A549 (cell line): Measurements from ENCODE around the gene CHST13. TPM values are rescaled to one million over a fixed set of nuclear protein-coding genes. Genes with fewer than 3 reads are reported as not detected.

Experiments
- ATAC-seq, 2 experiments: fragments of 200-7000 bp in 1 of 2; fragments of >200 bp in 1 of 2; cut with Nextera tagmentation in 1 of 2; cut with Tn5 transposase in 1 of 2; 3 replicates each; pipeline versions ENCODE4 v1.8.0 to v1.9.1; 2018 to 2020; ENCODE audit warnings: mild to moderate bottlenecking in 1 of 2, moderate library complexity in 1 of 2
- CTCF ChIA-PET: fragments of 300-600 bp; sonication (Branson Sonifier 250); formaldehyde crosslinking; extraction: SDS; loops from one replicate; lab custom pipeline; 2021; ENCODE audit warnings: antibody characterized with exemption, inconsistent platforms; lab: Yijun Ruan, JAX
- POLR2A ChIA-PET: fragments of 350-600 bp; formaldehyde crosslinking; extraction: SDS; loops from one replicate; lab custom pipeline; 2021; ENCODE audit warnings: antibody characterized with exemption, inconsistent platforms; lab: Yijun Ruan, JAX
- DNase-seq, 2 experiments: peaks; one replicate each; pipeline versions ENCODE4 v3.0.0 to v3.0.0-alpha.2; 2011 to 2016; ENCODE audit warnings: low read depth in 1 of 2, low spot score in 1 of 2
- FAIRE-seq: peaks from 2 replicates; lab custom pipeline; 2011; peaks lifted over from hg19 to GRCh38; lab: Jason Lieb, UNC
- H3K27ac ChIP-seq, 2 experiments: fragments of >200 bp; sonication (Bioruptor Twin); formaldehyde crosslinking; 3 replicates each; pipeline ENCODE4 v1.5.1; 2016 to 2017
- H3K4me1 ChIP-seq: fragments of >200 bp; sonication (Bioruptor Twin); formaldehyde crosslinking; 3 replicates; pipeline ENCODE4 v1.6.1; 2016
- H3K4me2 ChIP-seq: fragments of >200 bp; sonication (Bioruptor Twin); formaldehyde crosslinking; 3 replicates; pipeline ENCODE4 v1.6.1; 2016
- H3K4me3 ChIP-seq: fragments of >200 bp; sonication (Bioruptor Twin); formaldehyde crosslinking; 3 replicates; pipeline ENCODE4 v1.5.1; 2016
- H3K9me3 ChIP-seq: fragments of >200 bp; sonication (Bioruptor Twin); formaldehyde crosslinking; 3 replicates; pipeline ENCODE4 v1.6.1; 2016
- BHLHE40 ChIP-seq: IDR thresholded peaks from 2 replicates; pipeline ENCODE4 v1.6.1; 2012; ENCODE audit warnings: low read depth, low read length, inconsistent platforms
- CBX2 ChIP-seq: fragments of 200-600 bp; sonication (generic); IDR thresholded peaks from 2 replicates; pipeline ENCODE4 v1.6.1; 2016; ENCODE audit warnings: low read depth, mild to moderate bottlenecking, borderline replicate concordance
- CEBPB ChIP-seq, 2 experiments: fragments of >200 bp in 1 of 2; sonication (Bioruptor Twin) in 1 of 2; formaldehyde crosslinking in 1 of 2; IDR thresholded peaks; 2 replicates each; pipeline ENCODE4 v1.6.1; 2012 to 2016
- EHMT2 ChIP-seq: fragments of 200-600 bp; sonication (generic); IDR thresholded peaks from 2 replicates; pipeline ENCODE4 v1.6.1; 2016; ENCODE audit warnings: antibody characterized with exemption, low read depth, mild to moderate bottlenecking, moderate library complexity
- FOSB ChIP-seq: fragments of 250-450 bp; sonication (Bioruptor Pico); IDR thresholded peaks from 2 replicates; pipeline ENCODE4 v1.5.0; 2020; ENCODE audit warnings: mild to moderate bottlenecking, moderate library complexity
- HDAC2 ChIP-seq: fragments of 200-600 bp; sonication (generic); IDR thresholded peaks from 2 replicates; pipeline ENCODE4 v1.6.1; 2016
- HEYL ChIP-seq: fragments of 250-450 bp; sonication (Bioruptor Pico); IDR thresholded peaks from 2 replicates; pipeline ENCODE4 v1.8.0; 2021; ENCODE audit warnings: mild to moderate bottlenecking, moderate library complexity
- HOXB13 ChIP-seq: fragments of 250-450 bp; sonication (Bioruptor Pico); IDR thresholded peaks from 2 replicates; pipeline ENCODE4 v1.5.0; 2020; ENCODE audit warnings: low read depth, mild to moderate bottlenecking, moderate library complexity
- HOXB5 ChIP-seq: fragments of 250-450 bp; sonication (Bioruptor Pico); IDR thresholded peaks from 2 replicates; pipeline ENCODE4 v1.5.0; 2020; ENCODE audit warnings: mild to moderate bottlenecking, moderate library complexity
- MAZ ChIP-seq: fragments of 150-350 bp; IDR thresholded peaks from 2 replicates; pipeline ENCODE4 v1.6.1; 2014; ENCODE audit warnings: antibody characterized with exemption, low read depth, low read length, borderline replicate concordance
- MYC ChIP-seq: IDR thresholded peaks from 2 replicates; pipeline ENCODE4 v1.6.1; 2012; ENCODE audit warnings: mild to moderate bottlenecking, inconsistent platforms, low read length, improper control_type of control experiment, borderline replicate concordance
- NPAS2 ChIP-seq: fragments of 250-450 bp; sonication (Bioruptor Pico); IDR thresholded peaks from 2 replicates; pipeline ENCODE4 v1.8.0; 2022; ENCODE audit warnings: mild to moderate bottlenecking, moderate library complexity, borderline replicate concordance
- POLR2A ChIP-seq: IDR thresholded peaks from 2 replicates; pipeline ENCODE4 v1.6.1; 2012; ENCODE audit warnings: mild to moderate bottlenecking, low read length
- RNF2 ChIP-seq: fragments of 200-600 bp; sonication (generic); IDR thresholded peaks from 2 replicates; pipeline ENCODE4 v1.6.1; 2016; ENCODE audit warnings: low read depth, mild to moderate bottlenecking, antibody characterized with exemption, moderate library complexity, borderline replicate concordance
- SMC3 ChIP-seq: fragments of >200 bp; sonication (Bioruptor Twin); formaldehyde crosslinking; IDR thresholded peaks from 3 replicates; pipeline ENCODE4 v1.6.1; 2018; ENCODE audit warnings: inconsistent platforms
- SREBF2 ChIP-seq: fragments of 450-650 bp; IDR thresholded peaks from 2 replicates; pipeline ENCODE4 v1.6.1; 2014; ENCODE audit warnings: mild to moderate bottlenecking, moderate library complexity
- TFCP2L1 ChIP-seq: fragments of 250-450 bp; sonication (Bioruptor Pico); IDR thresholded peaks from 2 replicates; pipeline ENCODE4 v1.5.0; 2021; ENCODE audit warnings: mild to moderate bottlenecking
- TP53 ChIP-seq: fragments of 250-450 bp; sonication (Bioruptor Pico); IDR thresholded peaks from 2 replicates; pipeline ENCODE4 v1.5.0; 2021; ENCODE audit warnings: mild to moderate bottlenecking, moderate library complexity
- ZSCAN20 ChIP-seq: fragments of 250-450 bp; sonication (Bioruptor Pico); IDR thresholded peaks from 2 replicates; pipeline ENCODE4 v1.8.0; 2022; ENCODE audit warnings: mild to moderate bottlenecking, moderate library complexity
- WGBS: methylation state at CpG from one replicate; pipeline ENCODE4 v1.1.6; 2017; ENCODE audit errors: missing lambda C conversion rate; 5-methylcytosine and 5-hydroxymethylcytosine counted together
- polyA plus RNA-seq, 4 experiments: library from polyadenylated mRNA; depleted of rRNA in 3 of 4; stranded (reverse); fragments of >200 nt; fragmentation: RNase III in 1 of 4; extraction: RNeasy Plus Mini Kit Qiagen cat#74134 plus additional on column Dnase treatment in 1 of 4; gene quantifications; 2 replicates in 3 of 4; 3 replicates in 1 of 4; pipeline ENCODE4 v1.2.3, GENCODE V29; 2011 to 2017
- TF ChIP-seq, protein P1 (sequence below): fragments of 250-450 bp; sonication (Bioruptor Pico); IDR thresholded peaks from 2 replicates; pipeline ENCODE4 v1.5.0; 2021; ENCODE audit warnings: mild to moderate bottlenecking, moderate library complexity, borderline replicate concordance
- TF ChIP-seq, protein P2 (sequence below): IDR thresholded peaks from 2 replicates; pipeline ENCODE4 v1.6.1; 2012
- TF ChIP-seq, protein P3 (sequence below): fragments of 150-350 bp; IDR thresholded peaks from 2 replicates; pipeline ENCODE4 v1.6.1; 2014; ENCODE audit warnings: low read depth, mild to moderate bottlenecking, low read length
- TF ChIP-seq, protein P4 (sequence below): fragments of 250-450 bp; sonication (Bioruptor Pico); IDR thresholded peaks from 2 replicates; pipeline ENCODE4 v1.5.0; 2020; ENCODE audit warnings: low read depth, mild to moderate bottlenecking, moderate library complexity

The CHST13 gene
- polyA plus RNA-seq, 2 of the 4 experiments (the other 2 are of a cell fraction): 0.30 to 0.59 TPM

DNA sequence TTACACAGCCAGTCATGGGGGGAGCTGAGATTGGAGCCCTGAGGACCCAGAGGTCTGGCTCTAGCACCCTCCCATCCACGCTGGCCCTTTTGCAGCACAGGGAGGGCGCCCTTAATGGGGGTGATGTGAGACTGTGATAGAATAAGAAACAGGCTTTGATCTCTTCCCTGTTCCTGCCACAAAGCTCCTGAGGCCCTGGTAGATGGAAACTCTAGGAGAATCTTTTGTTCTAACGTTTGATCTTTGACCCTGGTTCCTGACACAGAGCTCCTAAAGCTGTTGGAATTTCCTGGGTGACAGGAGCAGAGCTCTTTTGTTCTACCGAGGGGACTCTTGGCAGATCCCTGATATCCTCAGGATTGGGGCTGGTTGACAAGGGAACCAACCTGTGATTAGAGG is 5.2 kb upstream of the CHST13 start:
- TF ChIP-seq NPAS2 (no peak), BHLHE40 (no peak), MAZ (no peak), TFCP2L1 (CRISPR knock-in tag) (no peak), CBX2 (no peak), MYC (no peak), TP53 (CRISPR knock-in tag) (no peak)
- TF ChIP-seq, protein P1, sequence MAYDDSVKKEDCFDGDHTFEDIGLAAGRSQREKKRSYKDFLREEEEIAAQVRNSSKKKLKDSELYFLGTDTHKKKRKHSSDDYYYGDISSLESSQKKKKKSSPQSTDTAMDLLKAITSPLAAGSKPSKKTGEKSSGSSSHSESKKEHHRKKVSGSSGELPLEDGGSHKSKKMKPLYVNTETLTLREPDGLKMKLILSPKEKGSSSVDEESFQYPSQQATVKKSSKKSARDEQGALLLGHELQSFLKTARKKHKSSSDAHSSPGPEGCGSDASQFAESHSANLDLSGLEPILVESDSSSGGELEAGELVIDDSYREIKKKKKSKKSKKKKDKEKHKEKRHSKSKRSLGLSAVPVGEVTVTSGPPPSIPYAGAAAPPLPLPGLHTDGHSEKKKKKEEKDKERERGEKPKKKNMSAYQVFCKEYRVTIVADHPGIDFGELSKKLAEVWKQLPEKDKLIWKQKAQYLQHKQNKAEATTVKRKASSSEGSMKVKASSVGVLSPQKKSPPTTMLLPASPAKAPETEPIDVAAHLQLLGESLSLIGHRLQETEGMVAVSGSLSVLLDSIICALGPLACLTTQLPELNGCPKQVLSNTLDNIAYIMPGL (CRISPR knock-in tag): no peak
- CTCF ChIA-PET: interaction anchor here (0.7 to 2.7 kb wide), 3 partner anchors 61 to 1029 kb away, joined by 3 to 8 read pairs (median 3); no protein-coding TSS in a partner anchor
- FAIRE-seq (no peak), DNase-seq (no peak), ATAC-seq (no peak)
- POLR2A ChIA-PET: no interaction called here
- Histone ChIP-seq H3K4me2 (no peak overlapping the region), H3K4me3 (no peak overlapping the region), H3K9me3 (no peaks in the 10 kb centered on the region), H3K4me1 (0 out of 3 replicates have a peak, but pooled peaks cover 3% of the 10 kb centered on the region), H3K27ac (no peak overlapping the region)
- 25% methylated on average over 4 of the region's 4 CpGs for WGBS

DNA sequence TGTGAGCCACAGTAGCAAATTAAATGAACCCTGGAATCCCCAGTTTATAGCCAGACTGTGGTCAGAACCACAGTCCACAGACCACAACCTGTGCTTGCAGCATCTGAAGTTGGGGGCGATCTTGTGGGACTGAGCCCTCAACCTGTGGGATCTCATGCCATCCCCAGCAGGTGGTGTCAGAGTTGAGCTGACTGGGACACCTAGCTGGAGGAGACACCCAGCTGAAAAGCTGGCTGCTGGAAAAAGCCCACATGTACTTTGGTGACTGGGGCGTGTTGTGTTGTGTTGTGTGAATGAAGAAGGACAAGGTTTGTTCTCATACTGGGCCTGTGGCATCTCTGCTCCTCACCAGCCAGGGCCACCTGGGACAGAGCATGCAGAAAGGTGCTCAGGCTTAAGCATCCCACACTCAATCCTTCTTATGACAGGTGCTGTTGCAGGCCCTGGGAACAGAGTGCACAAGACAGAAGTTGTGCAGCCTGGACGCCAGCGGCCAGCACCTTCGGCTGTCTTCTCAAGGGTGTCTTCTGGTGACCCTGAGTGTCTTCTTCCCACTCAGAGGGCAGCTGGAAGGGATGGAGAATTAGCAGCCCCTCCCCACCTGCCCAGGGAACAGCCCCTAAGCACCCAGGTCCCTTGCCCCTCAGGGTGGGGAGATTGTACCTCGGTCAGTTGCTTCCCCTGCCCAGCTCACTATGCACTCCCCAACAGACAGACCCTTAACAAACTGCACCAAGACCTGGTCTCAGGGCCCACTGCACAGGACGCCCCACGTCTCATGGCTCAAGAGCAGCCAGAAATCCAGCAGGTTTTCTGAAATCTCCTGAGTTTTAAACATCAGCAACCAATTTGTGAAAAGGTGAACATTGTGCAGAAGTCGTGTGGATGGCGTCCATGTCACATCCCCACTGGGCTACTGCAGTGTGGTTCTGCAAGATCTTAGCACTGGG is 4.2 kb upstream of the CHST13 start:
- ChIA-PET CTCF (interaction anchor here (0.9 to 2.7 kb wide), 3 partner anchors 14 to 1028 kb away, joined by 3 to 8 read pairs (median 3); no protein-coding TSS in a partner anchor), POLR2A (no interaction called here)
- no peak for FAIRE-seq
- TF ChIP-seq HDAC2: no peak
- no peak for TF ChIP-seq RNF2
- TF ChIP-seq, protein P2, sequence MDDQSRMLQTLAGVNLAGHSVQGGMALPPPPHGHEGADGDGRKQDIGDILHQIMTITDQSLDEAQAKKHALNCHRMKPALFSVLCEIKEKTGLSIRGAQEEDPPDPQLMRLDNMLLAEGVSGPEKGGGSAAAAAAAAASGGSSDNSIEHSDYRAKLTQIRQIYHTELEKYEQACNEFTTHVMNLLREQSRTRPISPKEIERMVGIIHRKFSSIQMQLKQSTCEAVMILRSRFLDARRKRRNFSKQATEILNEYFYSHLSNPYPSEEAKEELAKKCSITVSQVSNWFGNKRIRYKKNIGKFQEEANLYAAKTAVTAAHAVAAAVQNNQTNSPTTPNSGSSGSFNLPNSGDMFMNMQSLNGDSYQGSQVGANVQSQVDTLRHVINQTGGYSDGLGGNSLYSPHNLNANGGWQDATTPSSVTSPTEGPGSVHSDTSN: no peak
- TF ChIP-seq, protein P3, sequence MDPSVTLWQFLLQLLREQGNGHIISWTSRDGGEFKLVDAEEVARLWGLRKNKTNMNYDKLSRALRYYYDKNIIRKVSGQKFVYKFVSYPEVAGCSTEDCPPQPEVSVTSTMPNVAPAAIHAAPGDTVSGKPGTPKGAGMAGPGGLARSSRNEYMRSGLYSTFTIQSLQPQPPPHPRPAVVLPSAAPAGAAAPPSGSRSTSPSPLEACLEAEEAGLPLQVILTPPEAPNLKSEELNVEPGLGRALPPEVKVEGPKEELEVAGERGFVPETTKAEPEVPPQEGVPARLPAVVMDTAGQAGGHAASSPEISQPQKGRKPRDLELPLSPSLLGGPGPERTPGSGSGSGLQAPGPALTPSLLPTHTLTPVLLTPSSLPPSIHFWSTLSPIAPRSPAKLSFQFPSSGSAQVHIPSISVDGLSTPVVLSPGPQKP: no peak
- no peak for TF ChIP-seq HOXB5
- TF ChIP-seq MYC: no peak
- TF ChIP-seq HEYL (CRISPR knock-in tag): no peak
- TF ChIP-seq CEBPB (IDR thresholded peaks at IDR 0.05): no peak
- TF ChIP-seq EHMT2: no peak
- TF ChIP-seq SREBF2: no peak
- no peak for TF ChIP-seq FOSB (CRISPR knock-in tag)
- TF ChIP-seq POLR2A: no peak
- TF ChIP-seq MAZ: no peak
- TF ChIP-seq, protein P4, sequence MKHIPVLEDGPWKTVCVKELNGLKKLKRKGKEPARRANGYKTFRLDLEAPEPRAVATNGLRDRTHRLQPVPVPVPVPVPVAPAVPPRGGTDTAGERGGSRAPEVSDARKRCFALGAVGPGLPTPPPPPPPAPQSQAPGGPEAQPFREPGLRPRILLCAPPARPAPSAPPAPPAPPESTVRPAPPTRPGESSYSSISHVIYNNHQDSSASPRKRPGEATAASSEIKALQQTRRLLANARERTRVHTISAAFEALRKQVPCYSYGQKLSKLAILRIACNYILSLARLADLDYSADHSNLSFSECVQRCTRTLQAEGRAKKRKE: no peak
- no peak for TF ChIP-seq SMC3
- TF ChIP-seq ZSCAN20: no peak
- no peak for TF ChIP-seq NPAS2
- TF ChIP-seq HOXB13 (CRISPR knock-in tag): no peak
- H3K9me3 ChIP-seq: no peaks in the 10 kb centered on the region
- 0 out of 3 replicates have a peak, but pooled peaks cover 6% of the 10 kb centered on the region for H3K4me1 ChIP-seq
- H3K4me3 ChIP-seq: no peak overlapping the region
- no peak for ATAC-seq
- H3K27ac ChIP-seq: no peak overlapping the region
- DNase-seq: no peak
- H3K4me2 ChIP-seq: no peak overlapping the region
- WGBS: 42% methylated on average over 8 of the region's 10 CpGs
